ENCODE data around the gene LKAAEAR1. TPM values are rescaled to one million over a fixed set of nuclear protein-coding genes. Genes with fewer than 3 reads are reported as not detected.

LKAAEAR1 gene
- total RNA-seq, 1 donor = 0.72 TPM

GRCh38 chr20:64069614-64070243 lies 14.5 kb downstream of the LKAAEAR1 start:
- H4K20me1 ChIP-seq (ENCODE audit: insufficient read depth, low read length) = peaks cover 31% of the 10 kb centered on the region
- H3K27ac ChIP-seq (ENCODE audit: low read depth, low read length) = no peak overlapping the region
- no peaks in the 10 kb centered on the region for H3K9me3 ChIP-seq (ENCODE audit: low read depth, low read length)
- H3K4me2 ChIP-seq (ENCODE audit: insufficient read depth, low read length) = no peak overlapping the region
- H3K79me2 ChIP-seq (ENCODE audit: insufficient read depth, low read length) = no peaks in the 10 kb centered on the region
- TF ChIP-seq CTCF (IDR thresholded peaks at IDR 0.05; ENCODE audit: extremely low read depth, low read depth, low read length) = peak; percentile 64
- H3K4me1 ChIP-seq (ENCODE audit: insufficient read depth, low read length) = peaks cover 10% of the 10 kb centered on the region
- H2AFZ ChIP-seq (ENCODE audit: low read length) = no peak overlapping the region
- H3K27me3 ChIP-seq (ENCODE audit: insufficient read depth, low read length) = no peaks in the 10 kb centered on the region
- H3K36me3 ChIP-seq (ENCODE audit: insufficient read depth, low read length) = no peaks in the 10 kb centered on the region
- DNase-seq (ENCODE audit: insufficient read length, low spot score, missing footprints) = peak; percentile 97
- H3K4me3 ChIP-seq (ENCODE audit: insufficient read depth, low read length) = no peak overlapping the region

GRCh38 chr20:64069209-64069613 lies 15.0 kb downstream of the LKAAEAR1 start:
- Histone ChIP-seq H3K27ac (ENCODE audit: low read depth, low read length) (no peak overlapping the region), H3K27me3 (ENCODE audit: insufficient read depth, low read length) (no peaks in the 10 kb centered on the region), H3K79me2 (ENCODE audit: insufficient read depth, low read length) (no peaks in the 10 kb centered on the region), H3K4me1 (ENCODE audit: insufficient read depth, low read length) (peaks cover 15% of the 10 kb centered on the region), H3K4me3 (ENCODE audit: insufficient read depth, low read length) (no peak overlapping the region), H3K36me3 (ENCODE audit: insufficient read depth, low read length) (no peaks in the 10 kb centered on the region), H3K4me2 (ENCODE audit: insufficient read depth, low read length) (no peak overlapping the region), H4K20me1 (ENCODE audit: insufficient read depth, low read length) (peaks cover 35% of the 10 kb centered on the region), H2AFZ (ENCODE audit: low read length) (no peak overlapping the region), H3K9me3 (ENCODE audit: low read depth, low read length) (no peaks in the 10 kb centered on the region)
- no peak for DNase-seq (ENCODE audit: insufficient read length, low spot score, missing footprints)
- TF ChIP-seq CTCF (IDR thresholded peaks at IDR 0.05; ENCODE audit: extremely low read depth, low read depth, low read length) = no peak

GRCh38 chr20:64068386-64069208 lies 15.6 kb downstream of the LKAAEAR1 start:
- Histone ChIP-seq H3K79me2 (ENCODE audit: insufficient read depth, low read length) (no peaks in the 10 kb centered on the region), H2AFZ (ENCODE audit: low read length) (no peak overlapping the region), H3K27ac (ENCODE audit: low read depth, low read length) (no peak overlapping the region), H3K9me3 (ENCODE audit: low read depth, low read length) (no peaks in the 10 kb centered on the region), H3K4me2 (ENCODE audit: insufficient read depth, low read length) (no peak overlapping the region), H3K27me3 (ENCODE audit: insufficient read depth, low read length) (no peaks in the 10 kb centered on the region), H4K20me1 (ENCODE audit: insufficient read depth, low read length) (peaks cover 39% of the 10 kb centered on the region), H3K4me3 (ENCODE audit: insufficient read depth, low read length) (no peak overlapping the region), H3K4me1 (ENCODE audit: insufficient read depth, low read length) (peaks cover 21% of the 10 kb centered on the region), H3K36me3 (ENCODE audit: insufficient read depth, low read length) (no peaks in the 10 kb centered on the region)
- TF ChIP-seq CTCF (IDR thresholded peaks at IDR 0.05; ENCODE audit: extremely low read depth, low read depth, low read length) = no peak
- DNase-seq (ENCODE audit: insufficient read length, low spot score, missing footprints) = no peak

GRCh38 chr20:64067733-64068307 lies 16.4 kb downstream of the LKAAEAR1 start:
- Histone ChIP-seq H3K4me1 (ENCODE audit: insufficient read depth, low read length) (peaks cover 21% of the 10 kb centered on the region), H2AFZ (ENCODE audit: low read length) (no peak overlapping the region), H3K27me3 (ENCODE audit: insufficient read depth, low read length) (no peaks in the 10 kb centered on the region), H4K20me1 (ENCODE audit: insufficient read depth, low read length) (peaks cover 39% of the 10 kb centered on the region), H3K4me2 (ENCODE audit: insufficient read depth, low read length) (no peak overlapping the region), H3K9me3 (ENCODE audit: low read depth, low read length) (no peaks in the 10 kb centered on the region), H3K79me2 (ENCODE audit: insufficient read depth, low read length) (no peaks in the 10 kb centered on the region), H3K36me3 (ENCODE audit: insufficient read depth, low read length) (no peaks in the 10 kb centered on the region), H3K27ac (ENCODE audit: low read depth, low read length) (no peak overlapping the region), H3K4me3 (ENCODE audit: insufficient read depth, low read length) (no peak overlapping the region)
- TF ChIP-seq CTCF (IDR thresholded peaks at IDR 0.05; ENCODE audit: extremely low read depth, low read depth, low read length) = no peak
- no peak for DNase-seq (ENCODE audit: insufficient read length, low spot score, missing footprints)

Data from osteoblast (primary cell).